NCI-H748 (cell line): ENCODE data around the gene CAVIN2.
"Not testable (repeated sequence)": the region's sequence is repeated elsewhere in the genome, so short reads cannot be mapped to it uniquely, and the experiment has no call there.

ENCODE experiments used
- DNase-seq: peaks from one replicate; lab custom pipeline; 2025; ENCODE audit not compliant: unreplicated experiment; lab: John Stamatoyannopoulos, UW

CAVIN2 gene

GRCh38 chr2:191802180-191802579 is 44.7 kb downstream of the CAVIN2 start:
- no peak for DNase-seq

GRCh38 chr2:191800874-191801273 is 46.0 kb downstream of the CAVIN2 start:
- DNase-seq: no peak

- DNase-seq: no peak
These were observed 47.4 kb downstream of the CAVIN2 start for GRCh38 chr2:191799526-191799925.

- peak; percentile 35 for DNase-seq
These were observed 48.7 kb downstream of the CAVIN2 start for GRCh38 chr2:191797942-191798876.

- DNase-seq: peak; percentile 19
These were observed 49.4 kb downstream of the CAVIN2 start for GRCh38 chr2:191797500-191797899.

- no peak for DNase-seq
These were observed 51.2 kb downstream of the CAVIN2 start for GRCh38 chr2:191795715-191796114.

- DNase-seq: no peak
These were observed 54.8 kb downstream of the CAVIN2 start for GRCh38 chr2:191791953-191792560.

GRCh38 chr2:191790737-191791136 is 56.2 kb downstream of the CAVIN2 start:
- DNase-seq: no peak

- DNase-seq: no peak
These were observed 57.1 kb downstream of the CAVIN2 start for GRCh38 chr2:191789796-191790195.

- DNase-seq: no peak
These were observed 60.2 kb downstream of the CAVIN2 start for GRCh38 chr2:191786694-191787093.

GRCh38 chr2:191785651-191786050 is 61.2 kb downstream of the CAVIN2 start:
- not testable (repeated sequence) for DNase-seq
